ENCODE data around the gene SLC4A1. TPM values are rescaled to one million over a fixed set of nuclear protein-coding genes. Genes with fewer than 3 reads are reported as not detected.

Gene SLC4A1
- total RNA-seq = 1 to 10 TPM in 1 of 9 donors, under 1 TPM in 7, not detected in 1; 0.29 to 3.3 (median 0.61) TPM
- under 1 TPM in 1 of 2 donors, not detected in 1; 0.03 TPM for polyA plus RNA-seq
- long read RNA-seq, donor 1 = 0 reads
- long read RNA-seq, donor 2, partial matches to known transcripts = 1 of 1 reads
- long read RNA-seq, donor 2, other reads (novel, unspliced or antisense) = 0 of 1 reads
- long read RNA-seq, donor 3 = 0 reads

- intact Hi-C loops (cut with DNase I) = no loop called here
- ATAC-seq (no peak), DNase-seq (no peak)
- 85 to 92% (median 87%) methylated on average over 12 to 14 of the region's 14 CpGs for WGBS, 4 donors
- TF ChIP-seq CTCF (IDR thresholded peaks at IDR 0.05) = no peak
- no peak for TF ChIP-seq POLR2A (IDR thresholded peaks at IDR 0.05)
- H3K36me3 ChIP-seq = no peaks in the 10 kb centered on the region
- no peaks in the 10 kb centered on the region for H3K9me3 ChIP-seq
- H3K4me1 ChIP-seq = peaks cover 0 to 15% (median 10%) of the 10 kb centered on the region in 12 donors
- no peaks in the 10 kb centered on the region for H3K27me3 ChIP-seq
- H3K4me3 ChIP-seq = no peak within 1 kb of the TSS
- no peak within 1 kb of the TSS for H3K27ac ChIP-seq
These were observed at the start of gene SLC4A1 for GRCh38 chr17:44267818-44268490. SLC4A1 (minus strand) TSS chr17:44268135; CDS start chr17:44262866, 5,269 bp downstream.

- peaks cover 22 to 54% (median 46%) of the 10 kb centered on the region in 9 donors for H3K27me3 ChIP-seq
- DNase-seq = no peak
- intact Hi-C loops (cut with DNase I) = no loop called here
- H3K9me3 ChIP-seq = no peaks in the 10 kb centered on the region
- H3K4me3 ChIP-seq = no peak overlapping the region
- WGBS, 4 donors = 79 to 87% (median 84%) methylated on average over 6 of the region's 6 CpGs
- no peak for ATAC-seq
- H3K36me3 ChIP-seq = peaks cover 0 to 36% (median 30%) of the 10 kb centered on the region in 9 donors
- H3K4me1 ChIP-seq = peaks cover 0 to 12% (median 5%) of the 10 kb centered on the region in 12 donors
- H3K27ac ChIP-seq = no peak overlapping the region
- TF ChIP-seq CTCF (IDR thresholded peaks at IDR 0.05) = no peak
- no peak for TF ChIP-seq POLR2A (IDR thresholded peaks at IDR 0.05)
These were observed 49.6 kb upstream of the SLC4A1 start for GRCh38 chr17:44317545-44317944.

- Histone ChIP-seq H3K9me3 (no peaks in the 10 kb centered on the region), H3K36me3 (peaks cover 0 to 21% (median 15%) of the 10 kb centered on the region in 9 donors), H3K27ac (no peak overlapping the region), H3K4me1 (peaks cover 0 to 12% (median 4%) of the 10 kb centered on the region in 12 donors), H3K4me3 (no peak overlapping the region), H3K27me3 (peaks cover 22 to 54% (median 46%) of the 10 kb centered on the region in 9 donors)
- TF ChIP-seq POLR2A (IDR thresholded peaks at IDR 0.05) (no peak), CTCF (IDR thresholded peaks at IDR 0.05) (no peak)
- DNase-seq (no peak), ATAC-seq (no peak)
- WGBS, 4 donors = 5 to 12% (median 9%) methylated on average over 31 to 38 of the region's 38 CpGs
- intact Hi-C loops (cut with DNase I) = no loop called here
These were observed 48.1 kb upstream of the SLC4A1 start for GRCh38 chr17:44315760-44316731.

Data from heart left ventricle (tissue), 16 donors.